Bronchial epithelial cell (primary cell): ENCODE data around the gene PSMD1. TPM values are rescaled to one million over a fixed set of nuclear protein-coding genes. Genes with fewer than 3 reads are reported as not detected.

Source experiments
- DNase-seq: peaks from one replicate; pipeline ENCODE4 v3.0.0-alpha.2; 2010; ENCODE audit warnings: low read depth
- FAIRE-seq: peaks from 2 replicates; lab custom pipeline; 2011; peaks lifted over from hg19 to GRCh38; lab: Jason Lieb, UNC
- H3K27me3 ChIP-seq: 2 replicates; pipeline ENCODE4 v1.5.1; 2011; ENCODE audit warnings: low read length; ENCODE audit not compliant: control insufficient read depth, insufficient read depth
- H3K36me3 ChIP-seq: 2 replicates; pipeline ENCODE4 v1.5.1; 2011; ENCODE audit warnings: low read length; ENCODE audit not compliant: control insufficient read depth, insufficient read depth
- H3K4me3 ChIP-seq: 2 replicates; pipeline ENCODE4 v1.5.1; 2011; ENCODE audit warnings: mild to moderate bottlenecking, low read depth, low read length, control low read depth
- total RNA-seq: library from RNA; depleted of rRNA; stranded (reverse); fragments of >200 nt; gene quantifications from 2 replicates; pipeline ENCODE4 v1.2.1, GENCODE V29; 2014
- TF ChIP-seq, protein P1 (sequence below): IDR thresholded peaks from 2 replicates; pipeline ENCODE4 v1.5.1; 2011; ENCODE audit warnings: mild to moderate bottlenecking, moderate library complexity, low read length, control low read depth, inconsistent platforms; ENCODE audit not compliant: insufficient read depth, severe bottlenecking

The PSMD1 gene
- total RNA-seq, 1 donor from 2014 or later = 69.5 TPM

GRCh38 chr2:231049286-231050017, 7.2 kb upstream of the PSMD1 start:
- FAIRE-seq = peak; percentile 32
- peaks cover 4% of the 10 kb centered on the region for H3K27me3 ChIP-seq
- DNase-seq = no peak
- H3K4me3 ChIP-seq = no peak overlapping the region
- no peaks in the 10 kb centered on the region for H3K36me3 ChIP-seq
- TF ChIP-seq, protein P1, sequence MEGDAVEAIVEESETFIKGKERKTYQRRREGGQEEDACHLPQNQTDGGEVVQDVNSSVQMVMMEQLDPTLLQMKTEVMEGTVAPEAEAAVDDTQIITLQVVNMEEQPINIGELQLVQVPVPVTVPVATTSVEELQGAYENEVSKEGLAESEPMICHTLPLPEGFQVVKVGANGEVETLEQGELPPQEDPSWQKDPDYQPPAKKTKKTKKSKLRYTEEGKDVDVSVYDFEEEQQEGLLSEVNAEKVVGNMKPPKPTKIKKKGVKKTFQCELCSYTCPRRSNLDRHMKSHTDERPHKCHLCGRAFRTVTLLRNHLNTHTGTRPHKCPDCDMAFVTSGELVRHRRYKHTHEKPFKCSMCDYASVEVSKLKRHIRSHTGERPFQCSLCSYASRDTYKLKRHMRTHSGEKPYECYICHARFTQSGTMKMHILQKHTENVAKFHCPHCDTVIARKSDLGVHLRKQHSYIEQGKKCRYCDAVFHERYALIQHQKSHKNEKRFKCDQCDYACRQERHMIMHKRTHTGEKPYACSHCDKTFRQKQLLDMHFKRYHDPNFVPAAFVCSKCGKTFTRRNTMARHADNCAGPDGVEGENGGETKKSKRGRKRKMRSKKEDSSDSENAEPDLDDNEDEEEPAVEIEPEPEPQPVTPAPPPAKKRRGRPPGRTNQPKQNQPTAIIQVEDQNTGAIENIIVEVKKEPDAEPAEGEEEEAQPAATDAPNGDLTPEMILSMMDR = no peak

DNA sequence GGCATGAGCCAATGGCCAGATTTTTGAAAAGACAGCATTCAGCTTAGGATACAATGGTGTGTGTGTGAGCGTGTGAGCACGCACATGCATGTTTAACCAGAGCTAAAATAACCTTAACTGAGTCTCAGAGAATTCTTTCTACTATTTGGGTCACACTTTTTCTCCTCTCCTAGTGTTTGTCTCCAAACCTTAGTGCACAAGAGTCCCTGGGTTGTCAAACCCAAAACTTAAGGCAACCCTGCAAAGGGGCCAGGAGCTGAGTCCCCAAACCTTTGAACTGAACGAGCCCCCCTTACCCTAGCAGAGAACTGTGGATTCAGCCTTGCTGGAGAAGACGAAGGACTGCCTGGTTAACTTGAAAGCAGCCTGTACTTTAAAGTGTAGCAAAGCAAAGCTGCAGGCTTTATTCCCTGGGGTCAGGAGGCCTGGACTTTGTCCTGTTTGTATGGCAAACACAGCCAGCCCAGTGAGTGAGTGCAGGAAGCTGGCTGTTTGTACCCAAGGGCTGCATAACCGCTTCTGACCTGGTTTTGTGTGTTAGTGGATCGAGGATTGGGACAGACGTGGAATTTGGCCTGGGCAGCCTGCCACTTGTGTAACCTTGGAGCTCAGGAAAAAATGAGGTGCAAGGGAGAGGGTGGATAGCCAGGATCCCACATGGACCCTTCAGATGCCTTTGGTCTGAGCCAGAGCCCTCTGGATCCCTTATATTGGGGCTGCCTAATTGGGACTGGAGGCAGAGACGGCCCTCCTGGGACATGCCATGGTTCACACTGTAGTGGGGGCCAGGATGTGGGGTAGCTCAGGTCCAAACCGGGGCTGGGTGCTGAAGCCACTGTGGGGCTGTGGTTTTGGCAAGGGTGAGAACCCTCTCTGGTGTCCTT, 6.4 kb upstream of the PSMD1 start:
- TF ChIP-seq, protein P1 = no peak
- DNase-seq = no peak
- no peak overlapping the region for H3K4me3 ChIP-seq
- H3K36me3 ChIP-seq = no peaks in the 10 kb centered on the region
- peaks cover 4% of the 10 kb centered on the region for H3K27me3 ChIP-seq
- FAIRE-seq = no peak

DNA sequence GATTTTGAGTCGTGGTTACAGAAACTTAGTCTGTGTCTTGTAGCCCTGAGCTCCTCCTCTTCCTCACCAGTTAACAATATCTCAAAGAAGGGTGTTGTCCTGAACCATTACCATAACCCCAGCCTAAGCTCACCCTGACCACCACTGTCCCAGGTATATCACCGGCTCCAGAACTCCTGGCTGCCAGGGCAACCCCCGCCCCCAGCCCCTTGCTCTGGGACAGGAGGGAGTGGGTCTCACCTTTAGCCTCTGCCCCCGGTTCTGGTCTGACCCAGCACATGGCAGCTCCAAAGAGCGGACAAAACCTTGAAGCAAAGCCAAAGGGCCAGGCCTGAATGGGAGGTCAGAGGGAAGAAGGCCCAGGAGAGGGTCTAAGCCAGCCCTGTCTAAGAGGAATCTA, 5.6 kb upstream of the PSMD1 start:
- FAIRE-seq (no peak), DNase-seq (no peak)
- TF ChIP-seq, protein P1 = no peak
- H3K36me3 ChIP-seq = no peaks in the 10 kb centered on the region
- peaks cover 4% of the 10 kb centered on the region for H3K27me3 ChIP-seq
- no peak overlapping the region for H3K4me3 ChIP-seq

- peak overlapping the region; percentile 31 for H3K4me3 ChIP-seq
- FAIRE-seq (no peak), DNase-seq (peak; percentile 58)
- TF ChIP-seq, protein P1 = peak; percentile 93
- no peaks in the 10 kb centered on the region for H3K36me3 ChIP-seq
- H3K27me3 ChIP-seq = peaks cover 3% of the 10 kb centered on the region
These were observed 3.9 kb upstream of the PSMD1 start for GRCh38 chr2:231052494-231053451.

- no peak overlapping the region for H3K4me3 ChIP-seq
- FAIRE-seq = no peak
- H3K27me3 ChIP-seq = no peaks in the 10 kb centered on the region
- H3K36me3 ChIP-seq = no peaks in the 10 kb centered on the region
- no peak for DNase-seq
- TF ChIP-seq, protein P1 = no peak
These were observed 2.8 kb upstream of the PSMD1 start for GRCh38 chr2:231053846-231054245.
